HT-29 (cell line): ENCODE measurements around the gene CDT1. TPM values are rescaled to one million over a fixed set of nuclear protein-coding genes. Genes with fewer than 3 reads are reported as not detected.
A peak's percentile ranks its signal among the peaks of the same experiment; 100 is the strongest.
"Not testable (repeated sequence)": the region's sequence is repeated elsewhere in the genome, so short reads cannot be mapped to it uniquely, and the experiment has no call there.

ENCODE experiments used
- DNase-seq: peaks from one replicate; pipeline ENCODE4 v3.0.0-alpha.2; 2015; ENCODE audit warnings: low spot score
- total RNA-seq: library from RNA; depleted of rRNA; stranded (reverse); fragments of >200 nt; shearing (Covaris generic); gene quantifications from 2 replicates; pipeline ENCODE4 v1.2.3, GENCODE V29; 2014

The CDT1 gene
- total RNA-seq, 1 experiment from 2014 or later = 146 TPM

GRCh38 chr16:88782454-88783390 is 20.9 kb upstream of the CDT1 start:
- DNase-seq = no peak

GRCh38 chr16:88783391-88784073 is 20.1 kb upstream of the CDT1 start:
- DNase-seq = no peak

- peak; percentile 65 for DNase-seq
Measured at GRCh38 chr16:88784074-88784855, 19.3 kb upstream of the CDT1 start.

- DNase-seq = no peak
Measured at GRCh38 chr16:88784856-88785105, 18.8 kb upstream of the CDT1 start.

GRCh38 chr16:88785106-88785924 is 18.3 kb upstream of the CDT1 start, which contains the start of gene PIEZO1:
Gene PIEZO1, minus strand, starts transcription at chr16:88785220. Its CDS starts 256 bp downstream, at chr16:88784964.
- DNase-seq = peak; percentile 55

GRCh38 chr16:88787579-88788314 is 15.8 kb upstream of the CDT1 start:
- DNase-seq = no peak

- DNase-seq = not testable (repeated sequence)
Measured at GRCh38 chr16:88788749-88789148, 14.8 kb upstream of the CDT1 start.

- DNase-seq = no peak
Measured at GRCh38 chr16:88789594-88789993, 14.0 kb upstream of the CDT1 start.

- no peak for DNase-seq
Measured at GRCh38 chr16:88790312-88791211, 13.0 kb upstream of the CDT1 start.

- DNase-seq = no peak
Measured at GRCh38 chr16:88792078-88792550, 11.5 kb upstream of the CDT1 start.

- no peak for DNase-seq
Measured at GRCh38 chr16:88792668-88793250, 10.8 kb upstream of the CDT1 start.

GRCh38 chr16:88793251-88793954 is 10.2 kb upstream of the CDT1 start:
- no peak for DNase-seq

- DNase-seq = no peak
Measured at GRCh38 chr16:88796278-88796677, 7.3 kb upstream of the CDT1 start.

GRCh38 chr16:88798073-88798472 is 5.5 kb upstream of the CDT1 start:
- no peak for DNase-seq

- DNase-seq = no peak
Measured at GRCh38 chr16:88798772-88799455, 4.7 kb upstream of the CDT1 start.

GRCh38 chr16:88799569-88800276 is 3.9 kb upstream of the CDT1 start:
- no peak for DNase-seq

GRCh38 chr16:88800277-88800592 is 3.4 kb upstream of the CDT1 start:
- no peak for DNase-seq
